GM23338 (cell line): ENCODE data around the gene CLSTN2. TPM values are rescaled to one million over a fixed set of nuclear protein-coding genes. Genes with fewer than 3 reads are reported as not detected.
"Not testable (repeated sequence)": the region's sequence is repeated elsewhere in the genome, so short reads cannot be mapped to it uniquely, and the experiment has no call there.

Experiments
- ATAC-seq: fragments of 200-7000 bp; cut with Tn5 transposase; 3 replicates; pipeline ENCODE4 v1.9.1; 2020
- DNase-seq: peaks from one replicate; pipeline ENCODE4 v3.0.0-alpha.2; 2015; ENCODE audit warnings: low spot score
- H2AFZ ChIP-seq: fragments of 200-600 bp; sonication (generic); 2 replicates; pipeline ENCODE4 v1.8.0; 2016; ENCODE audit warnings: antibody characterized with exemption, mild to moderate bottlenecking, moderate library complexity
- H3F3A ChIP-seq: fragments of 200-600 bp; sonication (generic); replicated peaks from 2 replicates; pipeline ENCODE4 v1.8.0; 2017; ENCODE audit warnings: antibody characterized with exemption, mixed run types, low read depth
- H3K27ac ChIP-seq: fragments of 200-600 bp; sonication (generic); 2 replicates; pipeline ENCODE4 v1.6.1; 2016; ENCODE audit warnings: low read depth
- H3K27me3 ChIP-seq: fragments of 200-600 bp; sonication (generic); 2 replicates; pipeline ENCODE4 v1.8.0; 2016; ENCODE audit warnings: mild to moderate bottlenecking, mixed run types, moderate library complexity; ENCODE audit not compliant: insufficient read depth
- H3K36me3 ChIP-seq: fragments of 200-600 bp; sonication (generic); 2 replicates; pipeline ENCODE4 v1.8.0; 2016; ENCODE audit warnings: mild to moderate bottlenecking; ENCODE audit not compliant: insufficient read depth
- H3K4me1 ChIP-seq: fragments of 200-600 bp; sonication (generic); 2 replicates; pipeline ENCODE4 v1.8.0; 2016; ENCODE audit warnings: mild to moderate bottlenecking, moderate library complexity; ENCODE audit not compliant: insufficient read depth
- H3K4me2 ChIP-seq: fragments of 200-600 bp; sonication (generic); 2 replicates; pipeline ENCODE4 v1.7.1; 2017; ENCODE audit warnings: mixed run types
- H3K4me3 ChIP-seq: fragments of 200-600 bp; sonication (generic); 2 replicates; pipeline ENCODE4 v1.6.1; 2016; ENCODE audit warnings: mixed run types
- H3K79me2 ChIP-seq: fragments of 200-600 bp; sonication (generic); replicated peaks from 2 replicates; pipeline ENCODE4 v1.8.0; 2017; ENCODE audit warnings: mild to moderate bottlenecking; ENCODE audit not compliant: insufficient read depth
- H3K9me2 ChIP-seq: fragments of 200-600 bp; sonication (generic); 2 replicates; pipeline ENCODE4 v1.8.0; 2017; ENCODE audit not compliant: insufficient read depth
- H4K20me1 ChIP-seq: fragments of 200-600 bp; sonication (generic); replicated peaks from 2 replicates; pipeline ENCODE4 v1.8.0; 2017; ENCODE audit warnings: mild to moderate bottlenecking; ENCODE audit not compliant: insufficient read depth
- H3K27ac Mint-ChIP-seq: 2 replicates; pipeline ENCODE4 v1.8.0; 2020; ENCODE audit warnings: inconsistent platforms, mild to moderate bottlenecking, moderate library complexity, mixed read lengths
- H3K27me3 Mint-ChIP-seq: 3 replicates; pipeline ENCODE4 v1.8.0; 2022; ENCODE audit warnings: low read depth, mild to moderate bottlenecking, moderate library complexity, mixed read lengths, inconsistent platforms; ENCODE audit not compliant: insufficient read depth, poor library complexity
- H3K36me3 Mint-ChIP-seq: 3 replicates; pipeline ENCODE4 v1.8.0; 2021; ENCODE audit warnings: low read depth, mild to moderate bottlenecking, inconsistent platforms, moderate library complexity, mixed read lengths
- H3K4me1 Mint-ChIP-seq: 3 replicates; pipeline ENCODE4 v1.8.0; 2020; ENCODE audit warnings: mild to moderate bottlenecking, inconsistent platforms, mixed read lengths
- H3K4me3 Mint-ChIP-seq: 3 replicates; pipeline ENCODE4 v1.8.0; 2021; ENCODE audit warnings: moderate library complexity, mild to moderate bottlenecking, inconsistent platforms, mixed read lengths
- H3K9me3 Mint-ChIP-seq: 3 replicates; pipeline ENCODE4 v1.8.0; 2020; ENCODE audit warnings: moderate library complexity, mild to moderate bottlenecking, inconsistent platforms, mixed read lengths
- CREB1 ChIP-seq: fragments of 250-450 bp; sonication (Bioruptor Pico); IDR thresholded peaks from 2 replicates; pipeline ENCODE4 v1.5.0; 2020; ENCODE audit warnings: low read depth, mild to moderate bottlenecking, moderate library complexity
- CTCF ChIP-seq, 2 experiments: fragments of 200-600 bp in 1 of 2; sonication (generic) in 1 of 2; conservative IDR thresholded peaks; 2 replicates each; pipeline versions ENCODE4 v1.5.1 to v1.6.1; 2016 to 2017; ENCODE audit warnings: antibody characterized with exemption in 2 of 2, low read depth in 2 of 2, mild to moderate bottlenecking in 2 of 2, moderate library complexity in 1 of 2
- EZH2phosphoT487 ChIP-seq: fragments of 200-600 bp; sonication (generic); IDR thresholded peaks from one replicate; pipeline ENCODE4 v1.8.1; 2018; ENCODE audit warnings: antibody characterized with exemption; ENCODE audit not compliant: unreplicated experiment
- POLR2AphosphoS5 ChIP-seq: IDR thresholded peaks from 2 replicates; pipeline ENCODE4 v1.6.1; 2016; ENCODE audit warnings: antibody characterized with exemption, low read depth
- REST ChIP-seq: IDR thresholded peaks from one replicate; pipeline ENCODE4 v1.6.1; 2018; ENCODE audit warnings: antibody characterized with exemption; ENCODE audit not compliant: unreplicated experiment
- STAT1 ChIP-seq: IDR thresholded peaks from one replicate; pipeline ENCODE4 v1.6.1; 2016; ENCODE audit warnings: antibody characterized with exemption; ENCODE audit not compliant: unreplicated experiment
- ZNF114 ChIP-seq: fragments of 250-450 bp; sonication (Bioruptor Pico); IDR thresholded peaks from 2 replicates; pipeline ENCODE4 v1.5.0; 2020; ENCODE audit warnings: mild to moderate bottlenecking, moderate library complexity
- ZNF331 ChIP-seq: fragments of 250-450 bp; sonication (Bioruptor Pico); IDR thresholded peaks from 2 replicates; pipeline ENCODE4 v1.5.0; 2020; ENCODE audit warnings: low read depth, mild to moderate bottlenecking, moderate library complexity
- ZNF462 ChIP-seq: fragments of 250-450 bp; sonication (Bioruptor Pico); IDR thresholded peaks from 2 replicates; pipeline ENCODE4 v1.5.0; 2020; ENCODE audit warnings: mild to moderate bottlenecking, moderate library complexity
- polyA plus RNA-seq: library from polyadenylated mRNA; unstranded; fragments of >200 nt; fragmentation: Nextera tagmentation; extraction: Ambion mirVana; gene quantifications from 2 replicates; pipeline ENCODE4 v1.2.1, GENCODE V29; 2016
- total RNA-seq: library from RNA; depleted of rRNA; stranded (reverse); fragments of >200 nt; shearing (Covaris generic); gene quantifications from 2 replicates; pipeline ENCODE4 v1.2.3, GENCODE V29; 2014
- TF ChIP-seq, protein P1 (sequence below): IDR thresholded peaks from 2 replicates; pipeline ENCODE4 v1.6.1; 2016; ENCODE audit warnings: antibody characterized with exemption

The CLSTN2 gene
- total and polyA plus RNA-seq, 2 experiments from 2014 or later = 0.11 to 0.83 TPM

DNA sequence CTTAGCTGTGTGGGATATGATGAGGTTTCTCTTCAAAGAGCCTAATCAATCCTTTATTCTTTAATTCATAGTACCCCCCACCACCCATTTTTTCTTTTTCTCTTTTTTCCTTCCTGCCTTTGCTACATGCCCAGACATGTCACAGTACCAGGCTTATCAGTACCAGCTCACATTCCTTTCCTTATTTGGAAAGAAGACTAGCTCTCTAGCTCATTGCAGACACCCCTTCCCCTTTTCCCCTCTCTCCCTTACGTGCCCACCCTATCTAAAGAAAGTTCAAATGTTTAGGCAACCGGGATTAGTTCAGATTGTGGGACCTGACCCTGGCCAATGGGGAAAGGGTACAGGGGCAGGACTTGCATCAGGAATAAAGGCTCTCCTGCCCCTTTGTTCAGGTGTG lies 488.6 kb downstream of the CLSTN2 start:
- Mint-ChIP-seq H3K27ac (peak overlapping the region; percentile 88), H3K4me1 (peaks cover 14% of the 10 kb centered on the region)
- H3K36me3 ChIP-seq, H3K27ac ChIP-seq, H3K4me3 ChIP-seq, H3K4me1 ChIP-seq, DNase-seq, H3K4me3 Mint-ChIP-seq, H3K79me2 ChIP-seq, H3K27me3 ChIP-seq, H3K4me2 ChIP-seq, H3K27me3 Mint-ChIP-seq, H3K9me3 Mint-ChIP-seq, H3F3A ChIP-seq, H4K20me1 ChIP-seq, H3K36me3 Mint-ChIP-seq: not testable (repeated sequence)
- H2AFZ ChIP-seq = peak overlapping the region; percentile 2; the same call in 1 of the 2 replicates
- peak; percentile 42; the same call in 2 of the 3 replicates for ATAC-seq
- H3K9me2 ChIP-seq = peaks cover 16% of the 10 kb centered on the region

DNA sequence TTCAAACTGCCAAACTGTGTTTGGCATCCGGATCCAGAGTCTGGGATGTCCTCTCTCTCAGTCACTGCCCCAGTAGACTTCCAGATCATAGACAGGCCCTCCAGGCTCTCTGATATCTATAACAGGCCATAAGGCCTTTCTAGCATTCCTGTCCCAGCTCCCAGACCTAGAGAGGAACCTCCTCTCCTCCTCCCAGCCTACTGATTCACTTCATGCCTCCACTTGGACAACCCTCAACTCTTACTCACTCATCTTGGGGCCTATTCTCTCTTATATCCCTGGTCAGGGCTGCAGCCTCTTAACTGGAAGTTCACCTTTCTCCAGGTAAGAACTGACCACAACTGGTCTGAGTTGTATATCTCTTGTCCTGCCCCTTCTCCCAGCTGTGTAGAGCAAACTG lies 489.2 kb downstream of the CLSTN2 start:
- DNase-seq (no peak), ATAC-seq (no peak)
- no peaks in the 10 kb centered on the region for H3K79me2 ChIP-seq
- H3F3A ChIP-seq = no peaks in the 10 kb centered on the region
- H3K36me3 ChIP-seq = no peaks in the 10 kb centered on the region
- H3K27ac ChIP-seq = no peak overlapping the region
- H3K27ac Mint-ChIP-seq = peak overlapping the region; percentile 47; the same call in 1 of the 2 replicates
- H3K9me2 ChIP-seq = peaks cover 16% of the 10 kb centered on the region
- H3K4me1 ChIP-seq = 0 out of 2 replicates have a peak, but pooled peaks cover 3% of the 10 kb centered on the region
- H3K36me3 Mint-ChIP-seq = no peaks in the 10 kb centered on the region
- H3K4me3 Mint-ChIP-seq = no peak overlapping the region
- H3K27me3 Mint-ChIP-seq = peaks cover 1% of the 10 kb centered on the region
- no peak overlapping the region for H3K4me2 ChIP-seq
- no peaks in the 10 kb centered on the region for H4K20me1 ChIP-seq
- H2AFZ ChIP-seq = peak overlapping the region; percentile 2; the same call in 1 of the 2 replicates
- peaks cover 18% of the 10 kb centered on the region for H3K4me1 Mint-ChIP-seq
- H3K4me3 ChIP-seq = no peak overlapping the region
- no peaks in the 10 kb centered on the region for H3K27me3 ChIP-seq
- H3K9me3 Mint-ChIP-seq = no peaks in the 10 kb centered on the region; the same call in 2 of the 3 replicates
- TF ChIP-seq STAT1 (no peak), ZNF331 (no peak), REST (no peak), POLR2AphosphoS5 (no peak), ZNF114 (CRISPR knock-in tag) (no peak), CTCF (conservative IDR thresholded peaks at IDR 0.05; ENCODE audit: low read depth in 2 of 2) (no peak), CREB1 (CRISPR knock-in tag) (no peak), EZH2phosphoT487 (no peak), ZNF462 (CRISPR knock-in tag) (no peak)
- TF ChIP-seq, protein P1, sequence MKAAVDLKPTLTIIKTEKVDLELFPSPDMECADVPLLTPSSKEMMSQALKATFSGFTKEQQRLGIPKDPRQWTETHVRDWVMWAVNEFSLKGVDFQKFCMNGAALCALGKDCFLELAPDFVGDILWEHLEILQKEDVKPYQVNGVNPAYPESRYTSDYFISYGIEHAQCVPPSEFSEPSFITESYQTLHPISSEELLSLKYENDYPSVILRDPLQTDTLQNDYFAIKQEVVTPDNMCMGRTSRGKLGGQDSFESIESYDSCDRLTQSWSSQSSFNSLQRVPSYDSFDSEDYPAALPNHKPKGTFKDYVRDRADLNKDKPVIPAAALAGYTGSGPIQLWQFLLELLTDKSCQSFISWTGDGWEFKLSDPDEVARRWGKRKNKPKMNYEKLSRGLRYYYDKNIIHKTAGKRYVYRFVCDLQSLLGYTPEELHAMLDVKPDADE = no peak
